ENCODE results near the gene NFXL1.

DNA sequence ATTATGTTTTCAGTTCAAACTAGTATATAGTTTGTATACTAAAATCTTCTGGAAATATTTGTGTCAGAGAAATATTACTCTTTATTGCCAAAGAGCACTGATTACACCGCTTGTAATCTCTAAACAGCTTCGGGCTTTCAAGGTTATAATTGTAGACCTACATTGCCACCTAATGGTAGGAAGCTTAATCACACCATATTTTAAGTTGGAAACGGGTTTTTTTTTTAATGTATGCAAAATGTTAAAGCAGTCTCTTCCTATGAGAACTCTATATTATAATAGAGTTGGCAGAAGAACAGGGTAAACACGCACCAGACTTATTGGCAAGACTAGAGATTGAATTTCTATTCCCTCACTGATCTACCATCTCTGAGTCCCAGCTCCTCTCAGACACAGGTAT, 19.5 kb upstream of the NFXL1 start:
- TF ChIP-seq CTCF (conservative IDR thresholded peaks at IDR 0.05; ENCODE audit: low read depth, low read length) (peak; percentile 83), CEBPB (IDR thresholded peaks at IDR 0.05; ENCODE audit: low read depth, low read length) (peak; percentile 23; the same call in 1 of the 2 replicates), RFX5 (IDR thresholded peaks at IDR 0.05; ENCODE audit: low read depth, low read length) (no peak), POLR2A (IDR thresholded peaks at IDR 0.05; ENCODE audit: low read depth, low read length) (no peak), NFE2L2 (IDR thresholded peaks at IDR 0.05; ENCODE audit: low read depth, low read length) (no peak), MAFK (IDR thresholded peaks at IDR 0.05; ENCODE audit: low read depth, low read length) (no peak), FOS (IDR thresholded peaks at IDR 0.05; ENCODE audit: low read depth, low read length) (no peak), RAD21 (IDR thresholded peaks at IDR 0.05; ENCODE audit: low read length) (peak; percentile 80), MAZ (IDR thresholded peaks at IDR 0.05; ENCODE audit: borderline replicate concordance, low read depth, low read length) (no peak), CHD1 (IDR thresholded peaks at IDR 0.05; ENCODE audit: low read depth, low read length) (no peak)
